Prostate gland (tissue), 2 donors: Measurements from ENCODE around the gene LINC00237. TPM values are rescaled to one million over a fixed set of nuclear protein-coding genes. Genes with fewer than 3 reads are reported as not detected.

Experiments used
- DNase-seq: peaks from one replicate; pipeline ENCODE4 v3.0.0-alpha.2; 2019; ENCODE audit warnings: low spot score
- H3K27ac ChIP-seq, 2 donors: fragments of 200-600 bp; sonication (generic); 2 replicates each; pipeline ENCODE4 v1.5.1; 2017 to 2019
- H3K27me3 ChIP-seq: fragments of 200-600 bp; sonication (generic); replicated peaks from 2 replicates; pipeline ENCODE4 v1.5.1; 2019; ENCODE audit not compliant: insufficient read depth
- H3K36me3 ChIP-seq, 2 donors: fragments of 200-600 bp; sonication (generic); 1 replicate in 1 of 2; 2 replicates in 1 of 2; pipeline versions ENCODE4 v1.5.1 to v1.8.1; 2017 to 2019
- H3K4me1 ChIP-seq: fragments of 200-600 bp; sonication (generic); replicated peaks from 2 replicates; pipeline ENCODE4 v1.5.1; 2019
- H3K4me3 ChIP-seq, 2 donors: fragments of 200-600 bp; sonication (generic); 2 replicates each; pipeline ENCODE4 v1.5.1; 2017 to 2019
- H3K9me3 ChIP-seq: fragments of 200-600 bp; sonication (generic); 2 replicates; pipeline ENCODE4 v1.5.1; 2017
- CTCF ChIP-seq, 4 experiments: fragments of 200-600 bp in 2 of 4; fragments of 450-650 bp in 2 of 4; sonication (generic) in 2 of 4; IDR thresholded peaks; 1 replicate in 3 of 4; 2 replicates in 1 of 4; pipeline ENCODE4 v1.5.1; 2016 to 2019; ENCODE audit warnings: antibody characterized with exemption in 4 of 4, mild to moderate bottlenecking in 2 of 4, moderate library complexity in 2 of 4
- POLR2A ChIP-seq: fragments of 450-650 bp; IDR thresholded peaks from one replicate; pipeline ENCODE4 v1.6.1; 2016; ENCODE audit warnings: antibody characterized with exemption, mild to moderate bottlenecking
- POLR2AphosphoS5 ChIP-seq: sonication (generic); formaldehyde crosslinking; IDR thresholded peaks from one replicate; pipeline ENCODE4 v1.6.1; 2017; ENCODE audit warnings: antibody characterized with exemption
- WGBS: methylation state at CpG from one replicate; pipeline ENCODE4 v1.1.5; 2018; 5-methylcytosine and 5-hydroxymethylcytosine counted together
- intact Hi-C: fragments of 100-400 bp; cut with DNase I; formaldehyde crosslinking; loops from one replicate; pipeline ENCODE4 v1.14.2; 2022
- total RNA-seq, 2 donors: library from RNA; depleted of rRNA; stranded (reverse); fragments of >200 nt; gene quantifications; one replicate each; pipeline ENCODE4 v1.1.0, GENCODE V29; 2016

The LINC00237 gene
- total RNA-seq, 2 donors from 2014 or later = not detected

- intact Hi-C loops = loop anchor here (10.0 kb wide), 1 partner anchor 262 kb away; no protein-coding TSS in a partner anchor
These were observed 20.4 kb upstream of the LINC00237 start for GRCh38 chr20:21126581-21126870.

GRCh38 chr20:21125849-21126580 is 19.9 kb upstream of the LINC00237 start, which contains the start of gene KIZ:
KIZ (plus strand) TSS chr20:21126082; CDS start chr20:21126116, 34 bp downstream.
- Histone ChIP-seq H3K27me3 (no peaks in the 10 kb centered on the region), H3K9me3 (no peaks in the 10 kb centered on the region), H3K4me1 (no peaks in the 10 kb centered on the region), H3K36me3 (no peaks in the 10 kb centered on the region), H3K4me3 (peak within 1 kb of the TSS; percentile 68 to 93), H3K27ac (peak within 1 kb of the TSS; percentile 81)
- WGBS = under 1% methylated on average over 50 of the region's 66 CpGs
- DNase-seq = peak; percentile 96
- TF ChIP-seq POLR2AphosphoS5 (peak; percentile 93), POLR2A (peak; percentile 77), CTCF (IDR thresholded peaks at IDR 0.05) (peak in 3 of 4 experiments; percentile 23 to 65 (median 62))
- intact Hi-C loops = loop anchor here (10.0 kb wide), 1 partner anchor 261 kb away; no protein-coding TSS in a partner anchor

More at GRCh38 chr20:21126581-21126870, 20.4 kb upstream of the LINC00237 start:
- DNase-seq = no peak
- no peaks in the 10 kb centered on the region for H3K9me3 ChIP-seq
- WGBS = 8% methylated on average over 8 of the region's 8 CpGs
- no peaks in the 10 kb centered on the region for H3K27me3 ChIP-seq
- H3K36me3 ChIP-seq = no peaks in the 10 kb centered on the region
- TF ChIP-seq POLR2A = no peak
- no peak for TF ChIP-seq POLR2AphosphoS5
- TF ChIP-seq CTCF (IDR thresholded peaks at IDR 0.05) = no peak
- H3K4me1 ChIP-seq = no peaks in the 10 kb centered on the region
- peak overlapping the region; percentile 81 for H3K27ac ChIP-seq
- peak overlapping the region; percentile 68 to 93 for H3K4me3 ChIP-seq

GRCh38 chr20:21125072-21125848 is 19.1 kb upstream of the LINC00237 start:
- intact Hi-C loops = loop anchor here (10.0 kb wide), 1 partner anchor 260 kb away; no protein-coding TSS in a partner anchor
- Histone ChIP-seq H3K27ac (peak overlapping the region; percentile 60 to 81), H3K4me1 (no peaks in the 10 kb centered on the region), H3K9me3 (no peaks in the 10 kb centered on the region), H3K36me3 (no peaks in the 10 kb centered on the region), H3K4me3 (peak overlapping the region; percentile 68 to 93), H3K27me3 (no peaks in the 10 kb centered on the region)
- WGBS = 3% methylated on average over 25 of the region's 25 CpGs
- DNase-seq = peak; percentile 43
- TF ChIP-seq POLR2AphosphoS5 (no peak), CTCF (IDR thresholded peaks at IDR 0.05) (peak in 2 of 4 experiments; percentile 6 to 7)

GRCh38 chr20:21124190-21124589 is 18.0 kb upstream of the LINC00237 start:
- DNase-seq = no peak
- H3K4me3 ChIP-seq = no peak overlapping the region
- intact Hi-C loops = loop anchor here (10.0 kb wide), 1 partner anchor 259 kb away; no protein-coding TSS in a partner anchor
- no peaks in the 10 kb centered on the region for H3K9me3 ChIP-seq
- no peaks in the 10 kb centered on the region for H3K36me3 ChIP-seq
- H3K4me1 ChIP-seq = no peaks in the 10 kb centered on the region
- 97% methylated on average over 3 of the region's 3 CpGs for WGBS
- TF ChIP-seq CTCF (IDR thresholded peaks at IDR 0.05) (no peak), POLR2A (no peak), POLR2AphosphoS5 (no peak)
- H3K27ac ChIP-seq = no peak overlapping the region
- H3K27me3 ChIP-seq = no peaks in the 10 kb centered on the region
